ENCODE measurements around the gene TMPRSS5.

- TF ChIP-seq POLR2AphosphoS5 (IDR thresholded peaks at IDR 0.05; ENCODE audit: low read depth) (no peak), CTCF (IDR thresholded peaks at IDR 0.05; ENCODE audit: insufficient read depth, low read length) (no peak), REST (IDR thresholded peaks at IDR 0.05; ENCODE audit: insufficient replicate concordance, low read depth) (no peak), GABPA (IDR thresholded peaks at IDR 0.05; ENCODE audit: low read depth) (no peak)
Observed at GRCh38 chr11:113752932-113753331, 46.8 kb upstream of the TMPRSS5 start.
